Mesenchymal stem cell (in vitro differentiated cells and primary cell): Measurements from ENCODE around the gene WWP2.

Experiments used
- DNase-seq: peaks from one replicate; pipeline ENCODE4 v3.0.0-alpha.2; 2013
- H2AFZ ChIP-seq: one replicate; pipeline ENCODE4 v1.6.1; 2013; ENCODE audit warnings: low read depth, mild to moderate bottlenecking, control low read depth, inconsistent platforms, low read length, moderate library complexity
- H2AK5ac ChIP-seq: 2 replicates; pipeline ENCODE4 v1.6.1; 2013; ENCODE audit warnings: low read length, moderate library complexity, mild to moderate bottlenecking, inconsistent platforms; ENCODE audit not compliant: severe bottlenecking
- H2BK120ac ChIP-seq: one replicate; pipeline ENCODE4 v1.6.1; 2013; ENCODE audit warnings: low read depth, mild to moderate bottlenecking, inconsistent platforms, low read length, moderate library complexity
- H2BK12ac ChIP-seq, 2 experiments: one replicate each; pipeline ENCODE4 v1.6.1; 2013; ENCODE audit warnings: inconsistent platforms in 2 of 2, low read length in 2 of 2, mild to moderate bottlenecking in 2 of 2, moderate library complexity in 2 of 2, control low read depth in 1 of 2
- H2BK15ac ChIP-seq: one replicate; pipeline ENCODE4 v1.6.1; 2013; ENCODE audit warnings: mild to moderate bottlenecking, low read depth, inconsistent platforms; ENCODE audit not compliant: poor library complexity, severe bottlenecking
- H2BK5ac ChIP-seq: 2 replicates; pipeline ENCODE4 v1.6.1; 2013; ENCODE audit warnings: low read depth, mild to moderate bottlenecking, low read length, control low read depth, inconsistent platforms; ENCODE audit not compliant: poor library complexity, severe bottlenecking
- H3K14ac ChIP-seq, 2 experiments: one replicate each; pipeline ENCODE4 v1.6.1; 2013; ENCODE audit warnings: inconsistent platforms in 2 of 2, low read length in 2 of 2, control low read depth in 1 of 2, mild to moderate bottlenecking in 1 of 2, moderate library complexity in 1 of 2
- H3K18ac ChIP-seq, 2 experiments: one replicate each; pipeline ENCODE4 v1.6.1; 2013; ENCODE audit warnings: inconsistent platforms in 2 of 2, low read length in 2 of 2, control low read depth in 1 of 2, low read depth in 1 of 2, mild to moderate bottlenecking in 1 of 2
- H3K23ac ChIP-seq, 2 experiments: one replicate each; pipeline ENCODE4 v1.6.1; 2013; ENCODE audit warnings: inconsistent platforms in 2 of 2, low read length in 2 of 2, mild to moderate bottlenecking in 2 of 2, moderate library complexity in 2 of 2, control low read depth in 1 of 2
- H3K27ac ChIP-seq: 2 replicates; pipeline ENCODE4 v1.5.1; 2013; ENCODE audit warnings: mild to moderate bottlenecking, moderate library complexity, low read length, control low read depth, inconsistent platforms; ENCODE audit not compliant: poor library complexity, severe bottlenecking
- H3K27me3 ChIP-seq, 2 experiments: 2 replicates each; pipeline versions ENCODE4 v1.6.1 to v1.7.0; 2013; ENCODE audit warnings: low read length in 2 of 2, mild to moderate bottlenecking in 2 of 2, moderate library complexity in 2 of 2, control low read depth in 1 of 2, inconsistent platforms in 1 of 2; ENCODE audit not compliant: control insufficient read depth in 1 of 2, insufficient read depth in 1 of 2
- H3K36me3 ChIP-seq, 2 experiments: 2 replicates each; pipeline versions ENCODE4 v1.6.1 to v1.7.0; 2013; ENCODE audit warnings: low read length in 2 of 2, control low read depth in 1 of 2, inconsistent platforms in 1 of 2, low read depth in 1 of 2, mild to moderate bottlenecking in 1 of 2; ENCODE audit not compliant: insufficient read depth in 2 of 2, control insufficient read depth in 1 of 2
- H3K4ac ChIP-seq, 2 experiments: one replicate each; pipeline ENCODE4 v1.6.1; 2013; ENCODE audit warnings: inconsistent platforms in 2 of 2, low read length in 2 of 2, mild to moderate bottlenecking in 2 of 2, moderate library complexity in 2 of 2, control low read depth in 1 of 2, low read depth in 1 of 2
- H3K4me1 ChIP-seq: 2 replicates; pipeline ENCODE4 v1.6.1; 2013; ENCODE audit warnings: low read depth, low read length, control low read depth; ENCODE audit not compliant: control insufficient read depth, insufficient read depth
- H3K4me2 ChIP-seq: 2 replicates; pipeline ENCODE4 v1.6.1; 2013; ENCODE audit warnings: low read length, mild to moderate bottlenecking, inconsistent platforms; ENCODE audit not compliant: poor library complexity, severe bottlenecking
- H3K4me3 ChIP-seq, 2 experiments: 2 replicates each; pipeline versions ENCODE4 v1.5.1 to v1.7.0; 2013; ENCODE audit warnings: low read length in 2 of 2, mild to moderate bottlenecking in 2 of 2, control low read depth in 1 of 2, low read depth in 1 of 2; ENCODE audit not compliant: insufficient read depth in 1 of 2
- H3K79me1 ChIP-seq: replicated peaks from 2 replicates; pipeline ENCODE4 v1.6.1; 2013; ENCODE audit warnings: mild to moderate bottlenecking, control low read depth, low read length, inconsistent platforms; ENCODE audit not compliant: poor library complexity, severe bottlenecking
- H3K9ac ChIP-seq: 2 replicates; pipeline ENCODE4 v1.7.0; 2013; ENCODE audit warnings: mild to moderate bottlenecking, low read length, moderate library complexity
- H3K9me3 ChIP-seq: 2 replicates; pipeline ENCODE4 v1.7.0; 2013; ENCODE audit warnings: mild to moderate bottlenecking, low read length; ENCODE audit not compliant: control insufficient read depth
- H4K8ac ChIP-seq: one replicate; pipeline ENCODE4 v1.6.1; 2013; ENCODE audit warnings: inconsistent platforms, mild to moderate bottlenecking, low read length, moderate library complexity
- H4K91ac ChIP-seq: one replicate; pipeline ENCODE4 v1.6.1; 2013; ENCODE audit warnings: mild to moderate bottlenecking, low read length, inconsistent platforms
- WGBS: methylation state at CpG from one replicate; pipeline ENCODE4 v1.1.7; 2013; ENCODE audit warnings: mixed read lengths; 5-methylcytosine and 5-hydroxymethylcytosine counted together

WWP2 gene

DNA sequence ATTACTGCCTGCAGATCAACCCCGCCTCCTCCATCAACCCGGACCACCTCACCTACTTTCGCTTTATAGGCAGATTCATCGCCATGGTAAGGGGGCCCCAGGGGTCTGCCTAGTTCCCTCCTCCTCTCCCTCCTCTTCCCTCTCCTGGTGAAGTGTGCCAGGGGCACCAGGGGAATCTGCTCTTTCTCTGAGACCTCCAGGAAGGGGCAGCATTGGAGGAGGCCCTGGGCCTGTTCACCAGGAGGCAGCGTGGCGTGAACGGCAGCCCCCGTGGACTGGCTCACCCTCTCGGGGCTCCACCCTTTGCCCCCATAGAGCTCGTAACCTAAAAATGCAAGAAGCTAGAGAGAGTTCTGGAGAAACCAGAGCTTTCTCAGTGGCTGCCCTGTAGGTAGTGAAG is 171.9 kb downstream of the WWP2 start:
- H3K79me1 ChIP-seq, result peaks cover 7% of the 10 kb centered on the region
- no peak overlapping the region for H2BK15ac ChIP-seq
- no peak overlapping the region for H2BK5ac ChIP-seq
- no peak for DNase-seq
- peaks cover 2% of the 10 kb centered on the region for H3K4me1 ChIP-seq
- no peak overlapping the region for H3K27ac ChIP-seq
- no peak overlapping the region for H2BK12ac ChIP-seq
- no peak overlapping the region for H3K4ac ChIP-seq
- H3K27me3 ChIP-seq, result no peaks in the 10 kb centered on the region
- no peak overlapping the region for H2BK120ac ChIP-seq
- no peak overlapping the region for H3K14ac ChIP-seq
- no peak overlapping the region for H2AFZ ChIP-seq
- no peaks in the 10 kb centered on the region for H3K9me3 ChIP-seq
- H3K9ac ChIP-seq, result no peak overlapping the region
- H3K23ac ChIP-seq, result no peak overlapping the region
- WGBS, result 92% methylated on average over 10 of the region's 10 CpGs
- H3K18ac ChIP-seq, result no peak overlapping the region
- H3K4me2 ChIP-seq, result no peak overlapping the region
- H4K8ac ChIP-seq, result no peak overlapping the region
- no peak overlapping the region for H2AK5ac ChIP-seq
- H3K4me3 ChIP-seq, result no peak overlapping the region
- H3K36me3 ChIP-seq, result peaks cover 89 to 94% of the 10 kb centered on the region in 2 experiments
- H4K91ac ChIP-seq, result no peak overlapping the region

DNA sequence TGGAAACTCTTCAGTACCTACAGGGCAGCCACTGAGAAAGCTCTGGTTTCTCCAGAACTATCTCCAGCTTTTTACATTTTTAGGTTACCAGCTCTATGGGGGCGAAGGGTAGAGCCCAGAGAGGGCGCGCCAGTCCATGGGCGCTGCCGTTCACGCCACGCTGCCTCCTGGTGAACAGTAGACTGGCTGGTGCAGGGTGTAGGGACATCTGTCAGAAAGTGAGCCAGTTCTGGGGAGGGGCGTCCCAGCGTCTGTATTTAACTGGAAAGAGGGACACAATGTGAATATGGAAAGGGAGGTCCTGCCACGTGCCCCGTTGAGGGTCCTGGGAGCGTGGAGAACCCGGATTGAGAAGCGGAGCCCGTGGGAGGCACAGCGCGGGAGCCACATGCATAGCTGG is 172.6 kb downstream of the WWP2 start:
- no peak for DNase-seq
- H3K27me3 ChIP-seq, result no peaks in the 10 kb centered on the region
- no peaks in the 10 kb centered on the region for H3K9me3 ChIP-seq
- H3K18ac ChIP-seq, result no peak overlapping the region
- H3K14ac ChIP-seq, result no peak overlapping the region
- peaks cover 2% of the 10 kb centered on the region for H3K79me1 ChIP-seq
- H2BK15ac ChIP-seq, result no peak overlapping the region
- H2BK5ac ChIP-seq, result no peak overlapping the region
- H2BK12ac ChIP-seq, result no peak overlapping the region
- no peak overlapping the region for H3K4ac ChIP-seq
- H2AK5ac ChIP-seq, result no peak overlapping the region
- no peak overlapping the region for H2BK120ac ChIP-seq
- no peak overlapping the region for H4K8ac ChIP-seq
- peaks cover 2% of the 10 kb centered on the region for H3K4me1 ChIP-seq
- H3K27ac ChIP-seq, result no peak overlapping the region
- H4K91ac ChIP-seq, result no peak overlapping the region
- H3K4me3 ChIP-seq, result no peak overlapping the region
- H3K23ac ChIP-seq, result no peak overlapping the region
- H3K4me2 ChIP-seq, result no peak overlapping the region
- WGBS, result 98% methylated on average over 17 of the region's 17 CpGs
- peaks cover 92 to 94% of the 10 kb centered on the region in 2 experiments for H3K36me3 ChIP-seq
- H3K9ac ChIP-seq, result no peak overlapping the region
- no peak overlapping the region for H2AFZ ChIP-seq

DNA sequence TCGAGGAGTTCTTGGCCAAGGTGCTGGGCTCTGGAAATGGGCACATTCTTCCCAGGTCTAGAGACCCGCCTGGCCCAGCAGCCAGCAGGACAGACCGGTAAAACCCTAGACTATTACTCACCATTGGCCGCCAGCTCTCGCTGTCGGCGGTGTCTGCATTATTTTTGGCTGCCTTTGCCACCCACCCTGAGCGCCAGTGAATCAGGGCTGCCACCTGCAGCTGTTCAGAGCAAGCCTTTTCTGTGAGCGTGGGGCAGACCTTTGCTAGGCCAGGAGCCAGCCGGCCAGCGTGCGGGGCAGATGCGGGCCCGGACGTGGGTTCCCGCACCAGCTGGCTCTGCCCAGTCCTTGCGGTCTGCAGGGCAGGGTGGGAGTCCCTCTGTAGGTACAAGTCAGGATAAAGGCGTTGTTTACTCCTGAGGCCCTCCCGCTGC is 173.2 kb downstream of the WWP2 start:
- Histone ChIP-seq H2AFZ (no peak overlapping the region), H3K4me2 (no peak overlapping the region), H3K14ac (no peak overlapping the region), H3K18ac (no peak overlapping the region), H2BK5ac (no peak overlapping the region), H3K27ac (no peak overlapping the region), H3K4me1 (no peaks in the 10 kb centered on the region), H2BK120ac (no peak overlapping the region), H3K79me1 (no peaks in the 10 kb centered on the region), H3K9me3 (no peaks in the 10 kb centered on the region), H4K8ac (no peak overlapping the region), H2AK5ac (no peak overlapping the region), H3K36me3 (peaks cover 95 to 96% of the 10 kb centered on the region in 2 experiments), H2BK12ac (no peak overlapping the region), H3K4me3 (no peak overlapping the region), H4K91ac (no peak overlapping the region), H3K27me3 (no peaks in the 10 kb centered on the region), H2BK15ac (no peak overlapping the region), H3K23ac (no peak overlapping the region), H3K9ac (no peak overlapping the region), H3K4ac (no peak overlapping the region)
- 96% methylated on average over 19 of the region's 19 CpGs for WGBS
- no peak for DNase-seq

DNA sequence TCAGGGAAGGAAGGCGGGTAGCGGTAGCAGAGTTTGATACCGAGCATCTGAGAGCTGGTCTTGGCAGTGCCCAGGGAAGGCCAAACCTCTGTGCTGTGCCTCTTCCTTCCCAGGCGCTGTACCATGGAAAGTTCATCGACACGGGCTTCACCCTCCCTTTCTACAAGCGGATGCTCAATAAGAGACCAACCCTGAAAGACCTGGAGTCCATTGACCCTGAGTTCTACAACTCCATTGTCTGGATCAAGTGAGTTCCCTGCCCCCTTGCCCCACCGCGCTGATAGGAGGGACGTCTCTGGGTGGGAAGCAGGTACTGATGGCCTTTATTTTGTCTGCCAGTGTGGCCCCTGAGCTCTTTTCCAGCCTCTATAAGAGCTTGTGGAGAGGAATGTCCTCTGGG is 173.6 kb downstream of the WWP2 start:
- H3K4me3 ChIP-seq, result no peak overlapping the region

More for the DNA sequence above, 173.6 kb downstream of the WWP2 start:
- Histone ChIP-seq H3K27ac (no peak overlapping the region), H3K4me1 (no peaks in the 10 kb centered on the region), H2BK120ac (no peak overlapping the region), H3K36me3 (peaks cover 97% of the 10 kb centered on the region in 2 experiments), H3K14ac (no peak overlapping the region), H3K4me2 (no peak overlapping the region), H3K27me3 (no peaks in the 10 kb centered on the region), H3K4ac (no peak overlapping the region), H2BK5ac (no peak overlapping the region), H2BK12ac (no peak overlapping the region), H3K23ac (no peak overlapping the region), H4K8ac (no peak overlapping the region), H3K9me3 (no peaks in the 10 kb centered on the region), H4K91ac (no peak overlapping the region), H2AFZ (no peak overlapping the region), H2BK15ac (no peak overlapping the region), H3K79me1 (no peaks in the 10 kb centered on the region), H2AK5ac (no peak overlapping the region), H3K18ac (no peak overlapping the region), H3K9ac (no peak overlapping the region)
- no peak for DNase-seq
- 95% methylated on average over 10 of the region's 10 CpGs for WGBS
